GM18526 (cell line): ENCODE results near the gene IQGAP2.

ENCODE experiments used
- POLR2A ChIP-seq: IDR thresholded peaks from 3 replicates; pipeline ENCODE4 v1.6.1; 2011; ENCODE audit not compliant: insufficient read length; ENCODE audit errors: extremely low read depth

IQGAP2 gene

DNA sequence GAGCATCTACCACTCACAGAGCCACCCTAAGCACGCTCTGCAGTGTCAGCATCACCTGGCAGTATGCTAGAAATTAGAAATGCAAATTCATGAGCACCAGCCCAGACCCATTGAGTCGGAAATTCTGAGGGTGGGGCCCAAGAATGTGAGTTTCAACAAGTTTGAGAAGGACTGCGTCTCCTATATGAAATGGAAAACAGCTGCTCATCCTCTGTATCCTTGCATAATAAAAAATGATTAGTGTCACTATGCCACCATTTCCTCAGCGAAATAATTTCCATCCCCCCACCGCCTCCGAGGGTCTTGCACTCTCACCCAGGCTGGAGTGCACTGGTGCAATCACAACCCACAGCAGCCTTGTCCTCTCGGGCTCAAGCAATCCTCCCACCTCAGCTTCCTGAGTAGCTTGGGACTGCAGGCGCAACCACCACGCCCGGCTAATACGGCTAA, 1.3 kb upstream of the IQGAP2 start:
- TF ChIP-seq POLR2A: no peak

- TF ChIP-seq POLR2A: no peak
These were observed 717 bp upstream of the IQGAP2 start for GRCh38 chr5:76402251-76402885.

- no peak for TF ChIP-seq POLR2A
These were observed 709 bp downstream of the IQGAP2 start for GRCh38 chr5:76403766-76404222.

DNA sequence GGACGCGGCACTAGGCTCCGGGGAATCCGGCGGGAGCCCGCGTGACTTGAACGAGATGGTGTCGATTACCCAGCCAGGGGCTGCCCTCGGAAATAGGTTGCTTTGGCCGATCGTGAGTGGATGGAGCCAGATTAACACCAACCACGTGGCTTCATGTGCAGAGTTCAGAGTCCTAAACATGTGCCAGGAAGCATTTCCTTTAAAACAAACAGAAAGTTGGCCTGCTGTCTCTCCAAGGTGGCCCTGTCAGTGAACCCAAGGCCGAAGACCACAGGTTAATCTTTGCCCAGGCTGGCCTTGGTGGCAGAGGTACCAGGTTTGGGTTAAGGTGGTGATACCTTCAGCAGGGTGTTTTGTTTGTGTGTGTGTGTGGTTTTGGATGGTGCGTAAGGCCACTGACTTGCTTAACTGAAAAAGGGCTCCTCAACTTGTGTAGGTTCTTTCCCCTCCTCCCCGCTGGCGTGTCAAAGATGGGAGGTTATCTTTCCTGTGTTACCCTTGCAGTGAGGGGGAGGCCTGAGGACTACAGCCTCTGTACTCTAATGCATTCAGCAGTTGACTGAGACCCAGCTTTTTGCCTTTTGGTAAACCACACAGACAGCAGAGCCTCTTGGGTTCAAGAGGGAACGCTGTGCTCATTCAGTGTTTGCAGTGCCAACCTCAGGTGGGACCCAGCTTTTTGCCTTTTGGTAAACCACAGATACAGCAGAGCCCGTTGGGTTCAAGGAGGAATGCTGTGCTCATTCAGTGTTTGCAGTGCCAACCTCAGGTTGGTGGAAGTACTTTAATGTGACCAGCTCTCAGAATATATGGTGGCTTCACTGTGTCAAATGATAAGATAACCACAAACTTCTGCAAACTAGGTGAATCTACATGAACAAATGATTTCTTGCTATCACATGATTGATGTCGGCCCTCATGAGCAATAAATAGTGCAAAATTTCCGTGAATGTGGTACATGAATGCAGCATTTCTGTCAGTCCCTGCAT, 1.4 kb downstream of the IQGAP2 start:
- TF ChIP-seq POLR2A: peak; percentile 28

DNA sequence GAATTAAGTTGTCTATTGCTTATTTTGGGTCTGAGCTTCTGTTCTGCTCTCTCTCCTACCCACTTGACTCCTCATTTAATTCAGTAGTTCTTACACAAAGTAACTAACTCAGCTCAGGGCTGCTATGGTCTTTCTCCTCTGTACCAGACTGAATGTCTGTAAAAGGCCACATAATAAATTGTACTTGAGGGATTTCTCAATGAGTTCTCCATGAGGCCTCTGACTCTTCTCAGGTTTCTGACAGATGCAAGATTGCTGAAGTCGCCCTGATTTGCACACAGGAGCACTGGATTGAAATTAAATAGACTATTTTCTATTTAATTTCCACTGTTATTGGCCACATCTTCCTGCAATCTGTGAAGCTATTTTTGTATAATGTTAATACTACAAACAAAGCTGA, 2.9 kb downstream of the IQGAP2 start:
- TF ChIP-seq POLR2A: no peak

- no peak for TF ChIP-seq POLR2A
These were observed 3.6 kb downstream of the IQGAP2 start for GRCh38 chr5:76406673-76407072.

DNA sequence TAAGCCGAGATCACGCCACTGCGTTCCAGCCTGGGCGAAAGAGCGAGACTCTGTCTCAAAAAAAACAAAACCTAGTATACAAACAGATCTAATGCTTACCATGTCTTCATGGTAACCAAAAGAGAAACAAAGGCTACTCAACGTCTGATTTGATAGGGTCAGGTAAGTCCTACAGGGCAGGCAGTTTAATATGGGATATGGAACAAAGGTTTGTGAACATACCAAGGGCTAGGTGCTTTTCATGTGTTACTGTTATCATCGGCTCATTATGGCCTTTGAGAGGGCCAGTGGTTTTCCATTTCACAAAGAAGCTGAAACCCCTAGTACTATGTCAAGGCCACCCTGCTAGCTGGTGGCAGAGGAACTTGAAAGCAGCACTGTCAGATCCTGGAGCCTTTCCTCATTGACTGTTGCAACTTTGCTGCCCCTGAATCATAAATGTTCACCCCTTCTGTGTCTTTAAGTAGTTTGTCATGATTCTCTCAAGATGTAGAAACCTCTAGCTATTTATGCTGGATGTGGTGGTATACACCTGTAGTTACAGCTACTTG, 5.1 kb downstream of the IQGAP2 start:
- no peak for TF ChIP-seq POLR2A

DNA sequence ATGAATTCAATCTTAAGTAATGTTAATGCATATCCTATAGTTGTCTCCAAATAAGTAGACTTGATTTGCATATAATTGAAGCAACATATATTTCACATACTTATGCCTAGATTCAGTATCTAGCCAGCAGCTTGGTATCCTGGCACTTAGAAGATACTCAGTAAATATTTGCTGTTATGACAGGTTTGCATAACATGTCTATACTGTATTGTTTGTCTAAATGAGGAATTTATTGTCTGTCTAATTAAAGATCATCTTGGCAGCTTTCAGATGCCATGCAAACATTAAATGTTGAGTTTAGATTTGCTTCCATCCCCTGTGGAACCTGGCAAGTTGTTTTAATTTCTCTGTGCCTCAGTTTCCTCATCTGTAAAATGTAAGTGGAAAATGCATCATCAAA, 9.4 kb downstream of the IQGAP2 start:
- TF ChIP-seq POLR2A: no peak

DNA sequence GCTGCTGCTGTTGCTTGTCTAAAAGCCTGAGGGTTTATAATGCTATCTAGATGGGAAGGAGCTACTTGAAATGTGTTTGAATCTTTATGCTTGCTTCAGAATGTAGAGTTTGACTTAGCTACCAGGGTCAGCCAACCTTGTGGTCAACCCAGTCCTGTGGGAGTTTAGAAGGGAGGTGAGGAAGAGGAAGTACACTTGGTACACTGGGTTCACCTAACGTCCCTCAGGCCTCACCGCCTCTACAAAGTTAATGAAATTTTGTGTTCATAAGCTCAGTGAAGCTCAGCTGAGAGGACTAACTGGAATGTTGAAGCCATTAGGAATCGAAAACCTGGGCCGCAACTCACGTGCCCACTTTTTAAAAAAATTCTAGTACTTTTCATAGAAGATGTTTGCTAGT, 10.7 kb downstream of the IQGAP2 start:
- TF ChIP-seq POLR2A: no peak

DNA sequence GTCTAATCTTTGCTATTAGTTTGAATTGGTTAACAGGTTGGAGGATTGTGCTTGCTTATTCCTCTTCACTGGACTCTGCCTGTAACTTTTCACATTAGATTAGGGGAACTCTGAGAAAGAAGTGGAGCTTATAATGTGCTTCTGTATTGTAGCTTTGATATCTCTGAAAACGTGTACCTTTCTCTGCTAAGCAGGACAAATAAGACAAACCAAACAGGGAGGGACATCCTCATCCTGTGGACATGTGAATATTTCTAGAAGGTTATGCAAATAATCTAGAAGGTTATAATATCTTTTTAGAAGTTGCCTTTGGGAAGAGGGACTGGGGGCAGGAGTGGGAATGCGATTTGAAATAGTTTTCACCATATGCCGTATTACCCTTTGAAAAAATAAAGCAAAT, 11.7 kb downstream of the IQGAP2 start:
- no peak for TF ChIP-seq POLR2A

GRCh38 chr5:76415855-76416254, 12.8 kb downstream of the IQGAP2 start:
- no peak for TF ChIP-seq POLR2A

- no peak for TF ChIP-seq POLR2A
These were observed 16.7 kb downstream of the IQGAP2 start for GRCh38 chr5:76419597-76420298.

- no peak for TF ChIP-seq POLR2A
These were observed 19.1 kb downstream of the IQGAP2 start for GRCh38 chr5:76422227-76422626.

- no peak for TF ChIP-seq POLR2A
These were observed 19.7 kb downstream of the IQGAP2 start for GRCh38 chr5:76422742-76423141.

DNA sequence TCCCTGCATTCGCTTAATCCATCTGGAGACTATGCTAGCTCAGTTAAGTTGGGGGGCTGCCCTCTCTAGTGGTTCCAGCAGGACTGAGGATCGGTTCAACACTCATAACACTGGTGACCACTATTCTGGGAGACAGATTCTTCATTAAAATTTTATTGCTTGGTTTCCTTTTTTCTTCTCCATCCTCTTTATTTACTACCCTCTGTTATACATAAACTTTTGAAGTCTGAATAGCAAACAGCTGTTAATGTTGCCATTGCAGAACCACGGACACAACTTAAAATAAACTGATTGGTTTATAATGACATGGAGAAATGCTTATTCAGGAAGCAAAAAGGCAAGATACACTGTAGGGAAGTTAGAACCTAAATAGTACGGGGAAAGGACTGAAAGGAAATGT, 22.1 kb downstream of the IQGAP2 start:
- TF ChIP-seq POLR2A: no peak
